HG03457 (cell line): ENCODE data around the gene ATG16L2.
A peak's percentile ranks its signal among the peaks of the same experiment; 100 is the strongest.
"Not testable (repeated sequence)": the region's sequence is repeated elsewhere in the genome, so short reads cannot be mapped to it uniquely, and the experiment has no call there.

Experiments
- ATAC-seq: cut with Tn5 transposase; IDR thresholded peaks from one replicate; pipeline ENCODE4 v1.9.1; 2021; ENCODE audit warnings: moderate number of reproducible peaks; ENCODE audit not compliant: unreplicated experiment

ATG16L2 gene

GRCh38 chr11:72799441-72799840 lies 14.8 kb upstream of the ATG16L2 start:
- ATAC-seq = no peak

- no peak for ATAC-seq
Observed at GRCh38 chr11:72802822-72803221, 11.4 kb upstream of the ATG16L2 start.

- no peak for ATAC-seq
Observed at GRCh38 chr11:72805216-72805615, 9.0 kb upstream of the ATG16L2 start.

- not testable (repeated sequence) for ATAC-seq
Observed at GRCh38 chr11:72806378-72806777, 7.8 kb upstream of the ATG16L2 start.

GRCh38 chr11:72807021-72807693 lies 7.1 kb upstream of the ATG16L2 start:
- ATAC-seq = no peak

- ATAC-seq = no peak
Observed at GRCh38 chr11:72807792-72808191, 6.4 kb upstream of the ATG16L2 start.

- ATAC-seq = no peak
Observed at GRCh38 chr11:72808331-72808798, 5.8 kb upstream of the ATG16L2 start.

- not testable (repeated sequence) for ATAC-seq
Observed at GRCh38 chr11:72811686-72812085, 2.5 kb upstream of the ATG16L2 start.

- ATAC-seq = no peak
Observed at GRCh38 chr11:72812604-72812966, 1.6 kb upstream of the ATG16L2 start.

GRCh38 chr11:72812967-72813739 lies 1.1 kb upstream of the ATG16L2 start:
- ATAC-seq = no peak

GRCh38 chr11:72813740-72814285 lies 398 bp upstream of the ATG16L2 start:
- peak; percentile 31 for ATAC-seq

GRCh38 chr11:72815110-72815618 lies 953 bp downstream of the ATG16L2 start:
- no peak for ATAC-seq

- ATAC-seq = no peak
Observed at GRCh38 chr11:72816404-72816990, 2.3 kb downstream of the ATG16L2 start.

- no peak for ATAC-seq
Observed at GRCh38 chr11:72817966-72818365, 3.8 kb downstream of the ATG16L2 start.

GRCh38 chr11:72818971-72819370 lies 4.8 kb downstream of the ATG16L2 start:
- ATAC-seq = no peak

- no peak for ATAC-seq
Observed at GRCh38 chr11:72820439-72821139, 6.4 kb downstream of the ATG16L2 start.

- no peak for ATAC-seq
Observed at GRCh38 chr11:72821221-72821919, 7.2 kb downstream of the ATG16L2 start.

GRCh38 chr11:72821920-72822799 lies 7.9 kb downstream of the ATG16L2 start:
- ATAC-seq = no peak

- no peak for ATAC-seq
Observed at GRCh38 chr11:72823105-72823804, 9.0 kb downstream of the ATG16L2 start.
